ENCODE results near the gene GAS2L1.

GRCh38 chr22:29338398-29338797 lies 31.9 kb downstream of the GAS2L1 start:
- TF ChIP-seq POLR2AphosphoS5 (IDR thresholded peaks at IDR 0.05; ENCODE audit: low read depth, low read length) (no peak), POLR2A (IDR thresholded peaks at IDR 0.05; ENCODE audit: low read depth, low read length) (no peak), PAX5 (IDR thresholded peaks at IDR 0.05; ENCODE audit: insufficient read depth, low read length, severe bottlenecking) (no peak), POU2F2 (IDR thresholded peaks at IDR 0.05; ENCODE audit: low read depth, low read length) (no peak), TAF1 (IDR thresholded peaks at IDR 0.05; ENCODE audit: low read depth, low read length) (no peak)

Data from GM12891 (cell line).